ENCODE results near the gene C19orf18.

DNA sequence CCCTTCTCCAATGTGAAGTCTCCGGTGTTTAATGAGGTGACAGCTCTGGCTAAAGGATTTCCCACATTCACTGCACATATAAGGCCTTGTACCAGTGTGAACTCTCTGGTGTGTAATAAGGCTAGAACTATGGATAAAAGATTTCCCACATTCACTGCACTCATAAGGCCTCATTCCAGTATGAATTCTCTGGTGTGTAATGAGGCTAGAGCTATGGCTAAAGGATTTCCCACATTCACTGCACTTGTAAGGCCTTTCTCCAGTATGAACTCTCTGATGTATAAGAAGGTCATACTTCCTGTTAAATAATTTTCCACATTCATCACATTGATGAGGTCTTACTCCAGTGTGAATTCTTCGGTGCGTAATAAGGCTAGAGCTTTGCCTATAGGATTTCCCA lies 32.7 kb downstream of the C19orf18 start:
- TF ChIP-seq, protein P1, sequence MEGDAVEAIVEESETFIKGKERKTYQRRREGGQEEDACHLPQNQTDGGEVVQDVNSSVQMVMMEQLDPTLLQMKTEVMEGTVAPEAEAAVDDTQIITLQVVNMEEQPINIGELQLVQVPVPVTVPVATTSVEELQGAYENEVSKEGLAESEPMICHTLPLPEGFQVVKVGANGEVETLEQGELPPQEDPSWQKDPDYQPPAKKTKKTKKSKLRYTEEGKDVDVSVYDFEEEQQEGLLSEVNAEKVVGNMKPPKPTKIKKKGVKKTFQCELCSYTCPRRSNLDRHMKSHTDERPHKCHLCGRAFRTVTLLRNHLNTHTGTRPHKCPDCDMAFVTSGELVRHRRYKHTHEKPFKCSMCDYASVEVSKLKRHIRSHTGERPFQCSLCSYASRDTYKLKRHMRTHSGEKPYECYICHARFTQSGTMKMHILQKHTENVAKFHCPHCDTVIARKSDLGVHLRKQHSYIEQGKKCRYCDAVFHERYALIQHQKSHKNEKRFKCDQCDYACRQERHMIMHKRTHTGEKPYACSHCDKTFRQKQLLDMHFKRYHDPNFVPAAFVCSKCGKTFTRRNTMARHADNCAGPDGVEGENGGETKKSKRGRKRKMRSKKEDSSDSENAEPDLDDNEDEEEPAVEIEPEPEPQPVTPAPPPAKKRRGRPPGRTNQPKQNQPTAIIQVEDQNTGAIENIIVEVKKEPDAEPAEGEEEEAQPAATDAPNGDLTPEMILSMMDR (IDR thresholded peaks at IDR 0.05) = no peak
- no peak for TF ChIP-seq ZFX (IDR thresholded peaks at IDR 0.05; ENCODE audit: borderline replicate concordance)
